ENCODE data around the gene MT2A. TPM values are rescaled to one million over a fixed set of nuclear protein-coding genes. Genes with fewer than 3 reads are reported as not detected.

Gene MT2A
- total RNA-seq, 1 donor from 2014 or later, result 2,392 TPM

DNA sequence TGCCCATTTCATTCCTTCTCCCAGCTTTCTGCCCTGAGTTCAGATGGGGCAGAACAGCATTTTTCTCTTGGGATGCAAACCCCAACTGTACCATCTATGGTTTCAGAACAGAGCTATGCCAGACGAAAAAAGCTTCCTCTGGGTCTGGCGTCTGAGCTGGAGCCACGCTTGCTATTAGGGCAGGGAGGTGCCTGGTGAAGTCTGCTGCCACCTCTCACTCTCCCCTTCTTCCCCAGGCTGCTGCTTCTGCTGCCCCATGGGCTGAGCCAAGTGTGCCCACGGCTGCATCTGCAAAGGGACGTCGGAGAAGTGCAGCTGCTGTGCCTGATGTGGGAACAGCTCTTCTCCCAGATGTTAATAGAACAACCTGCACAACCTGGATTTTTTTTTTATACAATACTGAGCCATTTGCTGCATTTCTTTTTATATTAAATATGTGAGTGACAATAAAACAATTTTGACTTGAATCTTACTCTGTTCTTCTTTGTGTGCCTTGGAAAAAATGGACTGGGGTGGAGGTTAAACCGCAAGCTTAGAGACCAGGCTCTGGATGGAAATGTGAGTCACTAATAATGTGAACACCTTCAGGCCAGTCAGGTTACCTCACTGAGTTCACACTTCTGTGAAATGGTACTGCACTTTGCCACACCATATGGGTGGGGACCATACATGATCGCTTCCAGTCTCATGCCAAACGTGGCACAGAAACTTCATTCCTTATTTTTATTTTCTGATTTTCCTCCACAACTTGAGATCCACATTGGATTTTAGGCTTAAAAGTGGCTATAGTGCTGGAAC lies 28.4 kb downstream of the MT2A start:
- DNase-seq (ENCODE audit: low spot score), result no peak

DNA sequence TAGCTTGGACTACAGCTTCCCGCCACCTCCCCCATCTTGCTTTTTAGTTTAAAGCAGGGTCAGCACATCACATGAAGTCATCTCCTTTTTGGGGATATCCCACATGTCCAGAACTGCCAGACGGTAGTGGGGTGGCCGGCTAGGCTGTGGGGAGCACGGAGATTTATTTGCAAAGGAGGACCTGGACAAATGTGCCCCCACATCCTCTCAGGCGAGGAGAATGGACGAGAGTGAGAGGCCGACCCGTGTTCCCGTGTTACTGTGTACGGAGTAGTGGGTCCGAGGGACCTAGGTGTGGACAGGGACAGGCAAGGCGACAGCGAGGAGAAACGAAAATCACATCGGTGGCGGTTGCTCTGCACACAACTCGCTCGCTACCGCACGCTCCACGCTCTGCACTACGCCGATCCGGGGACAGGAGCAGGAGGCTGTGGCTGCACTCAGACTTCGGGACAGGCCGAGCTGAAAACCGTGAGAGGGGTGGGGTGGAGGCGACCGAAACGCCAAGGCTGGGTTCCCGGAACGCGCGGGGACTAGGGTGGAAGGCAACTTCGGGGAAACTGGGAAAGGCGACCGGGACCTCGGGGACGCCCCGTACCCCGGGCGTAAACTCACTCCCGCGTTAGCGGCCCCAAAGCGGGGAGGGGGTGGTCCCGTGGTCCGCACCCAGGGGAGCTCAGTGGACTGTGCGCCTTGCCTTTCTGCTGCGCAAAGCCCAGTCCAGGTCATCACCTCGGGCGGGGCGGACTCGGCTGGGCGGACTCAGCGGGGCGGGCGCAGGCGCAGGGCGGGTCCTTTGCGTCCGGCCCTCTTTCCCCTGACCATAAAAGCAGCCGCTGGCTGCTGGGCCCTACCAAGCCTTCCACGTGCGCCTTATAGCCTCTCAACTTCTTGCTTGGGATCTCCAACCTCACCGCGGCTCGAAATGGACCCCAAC lies 29.7 kb downstream of the MT2A start, which contains the start of gene MT1A:
Gene MT1A, plus strand, starts transcription at position 853 of the 937 bp plus-strand sequence. Its CDS starts 73 bp downstream, at position 926.
- peak; percentile 95 for DNase-seq (ENCODE audit: low spot score)

DNA sequence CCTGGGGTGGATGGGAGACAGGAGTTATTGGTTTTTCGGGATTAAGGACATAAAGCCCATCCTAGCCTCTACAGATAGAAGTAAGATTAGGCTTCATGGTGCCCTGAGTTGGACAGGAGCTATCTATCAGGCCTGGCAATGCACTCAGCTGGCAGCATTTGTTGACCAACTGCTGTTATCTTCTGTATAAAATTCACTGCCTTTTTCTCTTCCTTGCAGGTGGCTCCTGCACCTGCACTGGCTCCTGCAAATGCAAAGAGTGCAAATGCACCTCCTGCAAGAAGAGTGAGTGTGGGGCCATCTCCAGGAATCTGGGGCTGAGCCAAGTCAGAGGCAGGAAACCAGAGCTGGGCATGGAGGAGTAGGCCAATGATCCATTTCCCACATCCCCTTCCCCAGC lies 30.7 kb downstream of the MT2A start:
- DNase-seq (ENCODE audit: low spot score), result no peak

DNA sequence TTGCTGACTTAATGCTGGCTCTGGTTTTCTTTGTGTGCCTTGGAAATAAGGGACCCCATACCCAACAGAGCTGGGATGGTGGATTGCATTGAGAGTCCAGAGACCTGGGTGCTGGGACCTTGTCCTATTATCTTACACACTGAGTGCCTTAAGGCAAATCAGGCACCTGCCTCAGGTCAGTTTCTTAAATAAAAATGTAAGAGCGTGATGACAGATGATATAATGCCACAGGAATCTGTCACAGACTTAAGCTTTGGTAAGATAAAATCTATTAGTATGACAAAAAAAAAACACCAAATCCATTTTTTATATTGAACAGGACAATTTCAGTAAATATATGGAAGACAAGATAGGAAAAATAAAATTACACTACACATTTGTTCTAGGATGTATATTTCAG lies 31.7 kb downstream of the MT2A start:
- DNase-seq (ENCODE audit: low spot score), result no peak

DNA sequence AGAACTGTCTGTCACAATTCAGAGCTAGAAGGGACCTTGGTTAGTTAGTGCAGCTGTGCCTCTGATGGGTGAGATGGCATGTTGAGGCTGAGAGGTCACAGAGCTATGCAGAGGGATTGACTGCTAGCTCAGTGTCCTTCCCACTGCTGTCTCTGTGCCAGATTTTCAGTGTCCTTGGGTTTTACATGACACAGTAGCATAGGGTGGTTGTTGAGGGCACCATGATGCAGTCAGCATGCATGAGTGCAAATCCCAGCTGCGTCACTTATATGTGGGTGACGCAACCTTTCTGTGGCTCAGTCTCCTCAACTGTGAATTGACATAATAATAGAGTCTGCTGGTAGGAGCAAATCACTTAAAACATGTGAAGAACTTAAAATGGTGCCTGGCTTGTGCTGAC lies 32.8 kb downstream of the MT2A start:
- DNase-seq (ENCODE audit: low spot score), result no peak

DNA sequence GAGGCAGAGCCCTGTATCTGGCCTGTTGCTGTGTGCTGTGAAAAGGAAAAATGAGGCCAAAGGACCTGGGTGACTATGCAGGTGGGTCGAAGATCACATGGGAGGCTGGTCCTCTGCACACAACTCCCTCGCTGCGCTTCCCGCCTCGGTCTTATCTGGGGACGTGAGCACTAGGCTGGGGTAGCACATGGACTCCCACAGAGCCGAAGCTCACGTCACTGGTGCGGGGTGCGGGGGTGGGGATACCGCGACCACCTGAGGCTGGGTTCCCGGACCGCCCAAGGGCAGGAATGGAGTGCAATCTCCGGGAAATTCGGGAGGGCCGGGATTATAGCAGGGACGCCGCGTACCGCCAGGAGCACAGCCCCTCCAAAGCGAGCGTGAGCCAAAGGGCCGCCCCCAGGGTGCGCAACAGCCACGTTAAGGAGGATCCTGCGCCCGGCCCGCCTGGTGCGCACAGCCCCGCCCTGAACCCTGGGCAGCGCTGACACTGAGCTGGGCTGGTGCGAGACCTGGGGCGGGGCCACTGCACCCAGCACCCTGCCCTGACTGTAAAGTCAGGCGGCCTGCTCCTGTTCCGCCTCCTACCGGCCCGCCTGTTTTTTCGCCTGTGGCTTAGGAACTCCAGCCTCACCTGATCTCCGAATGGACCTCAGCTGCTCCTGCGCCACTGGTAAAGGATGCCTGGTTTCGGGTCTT lies 34.8 kb downstream of the MT2A start:
- peak; percentile 92 for DNase-seq (ENCODE audit: low spot score)

DNA sequence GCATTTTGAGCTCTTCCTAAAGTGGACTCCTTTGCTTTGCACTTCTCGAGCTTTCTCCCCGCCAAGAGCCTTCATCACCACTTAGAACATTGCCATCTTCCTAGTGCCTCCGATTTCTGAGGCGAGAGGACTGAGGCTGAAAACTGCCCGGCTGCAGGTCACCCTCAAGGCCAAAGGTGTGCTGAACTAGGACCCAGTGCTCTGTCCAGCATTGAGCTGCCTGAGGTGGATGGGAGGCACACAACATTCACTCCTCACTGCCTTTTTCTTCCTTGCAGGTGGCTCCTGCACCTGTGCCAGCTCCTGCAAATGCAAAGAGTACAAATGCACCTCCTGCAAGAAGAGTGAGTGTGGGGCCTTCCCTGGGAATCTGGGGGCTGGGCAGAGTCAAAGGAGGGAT lies 35.4 kb downstream of the MT2A start:
- no peak for DNase-seq (ENCODE audit: low spot score)

DNA sequence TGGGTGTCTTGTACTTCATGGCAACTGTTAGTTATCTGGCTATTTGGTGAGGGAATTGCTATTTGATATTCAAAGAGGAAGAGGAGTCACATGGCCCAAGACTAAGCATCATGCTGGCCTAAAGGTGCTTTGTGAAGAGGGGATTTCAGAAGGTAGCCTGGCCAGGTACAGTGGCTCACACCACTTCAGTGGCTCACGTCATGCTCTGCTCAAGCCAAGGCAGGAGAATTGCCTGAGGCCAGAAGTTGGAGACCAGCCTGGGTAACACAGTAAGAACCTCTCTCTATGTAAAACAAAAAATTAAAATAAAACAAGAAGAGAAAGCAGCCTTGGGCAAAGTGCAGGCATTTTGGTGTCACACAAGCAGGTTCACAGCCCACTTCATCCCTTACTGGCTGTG lies 36.9 kb downstream of the MT2A start:
- DNase-seq (ENCODE audit: low spot score), result no peak

DNA sequence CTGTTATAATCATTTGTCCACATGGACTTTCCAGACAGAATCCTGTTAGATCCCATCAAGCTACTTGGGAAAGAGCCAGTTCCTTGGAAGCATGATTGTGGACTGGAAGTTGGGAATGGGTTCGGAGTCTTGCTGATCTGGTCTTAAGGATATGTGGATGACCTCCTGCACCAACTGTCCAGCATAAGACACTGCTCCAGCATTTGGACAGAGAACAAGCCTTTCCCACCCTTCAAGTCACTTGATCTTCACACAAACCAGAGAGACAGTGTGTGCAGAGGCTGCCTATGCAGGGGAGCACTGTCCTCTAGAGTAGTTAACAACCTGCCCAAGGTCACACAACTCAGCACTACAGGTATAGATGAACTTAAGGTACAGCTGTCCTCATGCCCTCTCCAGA lies 37.5 kb downstream of the MT2A start:
- DNase-seq (ENCODE audit: low spot score), result no peak

DNA sequence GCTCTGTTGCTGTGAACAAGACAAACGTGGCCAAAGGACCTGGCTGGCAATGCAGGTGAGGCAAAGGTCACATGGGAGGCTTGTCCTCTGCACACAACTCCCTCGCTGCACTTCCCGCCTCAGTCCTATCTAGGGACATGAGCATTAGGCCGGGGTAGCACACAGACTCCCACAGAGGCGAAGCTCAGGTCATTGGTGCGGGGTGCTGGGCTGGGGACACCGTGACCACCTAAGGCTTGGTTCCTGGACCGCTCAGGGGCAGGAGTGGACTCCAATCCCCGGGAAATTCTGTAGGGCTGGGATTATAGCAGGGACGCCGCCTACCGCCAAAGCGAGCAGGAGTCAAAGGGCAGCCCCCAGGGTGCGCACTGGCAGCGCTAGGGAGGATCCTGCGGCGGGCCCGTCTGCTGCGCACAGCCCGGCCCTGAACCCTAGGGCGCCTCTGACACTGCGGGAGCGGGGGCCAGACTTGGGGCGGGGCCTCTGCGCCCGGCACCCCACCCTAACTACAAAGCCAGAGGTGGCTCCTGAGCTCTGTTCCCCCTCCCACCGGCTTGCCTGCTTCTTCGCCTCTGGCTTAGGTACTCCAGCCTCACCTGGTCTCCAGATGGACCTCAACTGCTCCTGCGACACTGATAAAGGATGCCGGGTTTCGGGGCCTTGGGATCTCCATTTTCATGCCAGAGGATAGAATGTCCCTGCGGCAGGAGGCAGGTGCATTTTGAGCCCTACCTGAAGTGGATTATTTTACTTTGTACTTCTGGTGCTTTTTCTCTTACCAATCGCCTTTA lies 39.5 kb downstream of the MT2A start:
- no peak for DNase-seq (ENCODE audit: low spot score)

DNA sequence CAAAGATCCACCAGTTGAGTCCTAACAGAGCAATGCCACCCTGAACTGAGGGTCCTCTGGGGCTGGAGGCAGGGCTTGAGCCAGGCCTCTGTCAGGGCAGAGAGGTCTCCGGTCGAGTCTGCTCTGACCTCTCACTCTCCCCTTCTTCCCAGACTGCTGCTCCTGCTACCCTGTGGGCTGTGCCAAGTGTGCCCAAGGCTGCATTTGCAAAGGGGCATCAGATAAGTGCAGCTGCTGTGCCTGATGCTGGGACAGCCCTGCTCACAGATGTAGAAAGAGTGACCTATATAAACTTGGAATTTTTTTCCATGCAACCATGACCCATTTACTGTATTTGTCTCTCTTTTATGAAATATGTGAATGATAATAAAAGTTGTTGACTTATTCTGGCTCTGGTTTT lies 40.9 kb downstream of the MT2A start:
- DNase-seq (ENCODE audit: low spot score), result no peak

DNA sequence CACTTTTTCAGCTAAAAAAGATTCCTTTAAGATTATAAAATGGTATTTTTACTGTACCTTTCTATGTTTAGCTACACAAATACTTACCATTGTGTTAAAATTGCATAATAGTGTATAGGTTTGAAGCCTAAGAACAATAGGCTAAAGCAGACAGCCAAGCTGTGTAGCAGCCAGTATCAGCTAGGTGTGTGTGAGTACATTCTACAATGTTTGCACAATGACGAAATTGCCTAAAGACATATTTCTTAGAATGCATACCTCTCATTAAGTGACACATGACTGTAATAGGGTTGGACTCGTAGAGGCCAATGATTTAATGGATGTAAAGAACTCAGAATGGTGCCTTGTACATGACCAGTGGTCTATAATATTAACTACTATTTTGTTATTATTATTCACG lies 41.4 kb downstream of the MT2A start:
- no peak for DNase-seq (ENCODE audit: low spot score)

DNA sequence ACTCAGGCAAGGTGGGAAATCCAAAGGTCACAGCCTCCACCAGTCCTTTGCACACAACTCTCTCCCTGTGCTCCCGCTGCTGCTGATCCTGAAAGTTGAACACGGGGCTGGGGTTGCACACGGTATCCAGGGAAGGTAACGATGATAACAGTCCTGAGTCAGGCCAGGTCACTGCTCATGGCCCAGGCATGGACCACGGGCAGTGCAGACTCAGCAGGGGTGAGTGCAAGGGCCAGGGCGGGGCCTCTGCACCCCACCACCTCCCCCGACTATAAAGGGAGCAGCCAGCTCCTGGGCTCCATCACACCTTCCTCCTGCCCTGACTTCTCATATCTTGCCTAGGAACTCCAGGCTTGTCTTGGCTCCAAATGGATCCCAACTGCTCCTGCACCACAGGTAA lies 43.2 kb downstream of the MT2A start, which contains the start of gene MT1B:
Gene MT1B, plus strand, starts transcription at position 301 of the 400 bp plus-strand sequence. Its CDS starts 68 bp downstream, at position 369.
- DNase-seq (ENCODE audit: low spot score), result no peak

DNA sequence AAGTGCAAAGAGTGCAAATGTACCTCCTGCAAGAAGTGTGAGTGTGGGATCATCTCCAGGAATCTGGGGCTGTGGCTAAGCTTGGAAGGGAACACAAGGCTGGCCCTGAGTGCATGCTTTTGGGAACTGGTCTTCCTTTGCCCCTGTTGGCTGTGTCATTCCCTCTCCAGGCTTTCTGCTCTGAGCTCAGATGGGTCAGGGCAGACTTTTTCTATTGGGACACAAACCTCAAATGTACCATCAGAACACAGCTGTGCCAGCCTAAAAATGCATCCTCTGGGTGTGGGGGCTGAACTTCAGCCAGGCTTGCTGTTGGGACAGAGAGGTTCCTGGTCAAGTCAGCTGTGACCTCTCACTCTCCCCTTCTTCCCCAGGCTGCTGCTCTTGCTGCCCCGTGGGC lies 44.2 kb downstream of the MT2A start:
- DNase-seq (ENCODE audit: low spot score), result no peak

DNA sequence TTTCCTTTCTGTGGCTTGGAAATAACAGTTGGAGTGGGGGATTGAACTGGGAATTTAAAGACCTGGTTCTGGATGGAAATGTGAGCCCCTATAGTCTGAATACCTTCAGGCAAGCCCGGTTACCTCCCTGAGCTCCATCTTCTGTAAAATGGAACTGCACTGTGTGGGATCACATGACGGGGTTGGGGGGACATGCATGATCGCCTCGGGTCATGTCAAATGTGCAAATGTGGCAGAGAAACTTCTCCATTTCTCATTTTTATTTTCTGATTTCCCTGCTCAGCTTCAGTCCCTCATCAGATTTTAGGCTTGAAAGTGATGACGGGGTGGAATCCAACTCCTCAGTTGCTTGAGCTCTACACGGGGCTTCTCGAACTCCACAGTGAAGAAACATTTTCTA lies 44.8 kb downstream of the MT2A start:
- DNase-seq (ENCODE audit: low spot score), result no peak

DNA sequence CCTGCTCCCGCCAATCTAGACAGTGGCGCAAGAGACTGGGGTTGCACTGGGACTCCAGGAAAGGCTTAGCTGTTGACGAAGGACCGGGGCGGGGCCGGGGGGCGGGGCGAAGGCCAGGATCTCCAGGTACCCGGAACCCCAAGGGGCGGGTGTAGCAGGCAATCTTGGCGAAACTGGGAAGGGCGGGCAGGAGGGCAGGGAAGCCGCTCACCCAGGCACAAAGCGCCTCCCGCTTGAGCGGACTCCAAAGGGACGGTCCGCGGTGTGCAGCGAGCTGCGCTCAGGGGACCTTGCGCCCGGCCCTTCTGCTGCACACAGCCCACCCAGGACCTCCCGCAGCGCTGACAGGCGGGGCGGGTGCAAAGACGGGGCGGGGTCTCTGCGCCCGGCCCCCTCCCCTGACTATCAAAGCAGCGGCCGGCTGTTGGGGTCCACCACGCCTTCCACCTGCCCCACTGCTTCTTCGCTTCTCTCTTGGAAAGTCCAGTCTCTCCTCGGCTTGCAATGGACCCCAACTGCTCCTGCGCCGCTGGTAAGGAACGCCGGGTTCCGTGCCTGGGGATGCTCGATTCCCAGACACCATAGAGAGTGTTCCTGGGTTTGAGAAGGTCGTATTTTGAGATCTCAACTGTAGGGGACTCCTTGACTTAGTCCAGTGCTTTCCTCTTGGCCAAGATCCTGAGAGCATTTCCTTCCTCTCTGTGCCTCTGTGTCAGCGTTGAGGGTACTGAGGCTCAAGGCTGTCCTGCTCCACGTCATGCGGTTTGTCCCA lies 49.4 kb downstream of the MT2A start, which contains the start of gene MT1F:
Gene MT1F, plus strand, starts transcription at position 405 of the 772 bp plus-strand sequence. Its CDS starts 100 bp downstream, at position 505.
- DNase-seq (ENCODE audit: low spot score), result no peak

DNA sequence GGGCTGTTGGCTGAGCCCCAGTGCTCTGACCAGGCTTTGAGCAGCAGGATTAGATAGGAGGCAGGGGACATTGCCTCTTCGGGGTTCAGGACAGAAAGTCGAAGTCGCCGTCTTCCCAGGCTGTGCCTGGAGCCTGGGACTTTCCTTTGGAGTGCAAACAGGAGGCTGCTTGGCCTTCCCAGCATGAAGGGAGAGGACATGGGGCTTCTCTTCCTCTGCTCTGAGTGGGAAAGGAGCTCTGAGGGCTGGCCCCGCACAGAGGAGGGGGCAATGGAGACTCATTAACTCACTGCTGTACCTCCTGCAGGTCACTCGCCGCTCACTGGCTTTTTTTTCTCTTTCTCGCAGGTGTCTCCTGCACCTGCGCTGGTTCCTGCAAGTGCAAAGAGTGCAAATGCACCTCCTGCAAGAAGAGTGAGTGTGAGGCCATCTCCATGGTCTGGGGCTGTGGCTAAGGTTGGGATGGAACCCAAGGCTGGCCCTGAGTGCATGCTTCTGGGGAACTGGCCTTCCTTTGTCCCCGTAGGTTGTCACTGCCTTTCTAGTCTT lies 50.0 kb downstream of the MT2A start:
- no peak for DNase-seq (ENCODE audit: low spot score)

All from mesenteric fat pad (tissue), 1 donor.